Breast epithelium (tissue), 3 donors: Measurements from ENCODE around the gene GMDS.

Source experiments
- POLR2AphosphoS5 ChIP-seq, 3 donors: sonication (generic); formaldehyde crosslinking; IDR thresholded peaks; one replicate each; pipeline ENCODE4 v1.6.1; 2017; ENCODE audit warnings: antibody characterized with exemption in 3 of 3
- TF ChIP-seq, protein P1 (sequence below), 3 donors: fragments of 450-650 bp; IDR thresholded peaks; one replicate each; pipeline ENCODE4 v1.5.1; 2016 to 2017; ENCODE audit warnings: antibody characterized with exemption in 3 of 3, mild to moderate bottlenecking in 3 of 3, moderate library complexity in 3 of 3

DNA sequence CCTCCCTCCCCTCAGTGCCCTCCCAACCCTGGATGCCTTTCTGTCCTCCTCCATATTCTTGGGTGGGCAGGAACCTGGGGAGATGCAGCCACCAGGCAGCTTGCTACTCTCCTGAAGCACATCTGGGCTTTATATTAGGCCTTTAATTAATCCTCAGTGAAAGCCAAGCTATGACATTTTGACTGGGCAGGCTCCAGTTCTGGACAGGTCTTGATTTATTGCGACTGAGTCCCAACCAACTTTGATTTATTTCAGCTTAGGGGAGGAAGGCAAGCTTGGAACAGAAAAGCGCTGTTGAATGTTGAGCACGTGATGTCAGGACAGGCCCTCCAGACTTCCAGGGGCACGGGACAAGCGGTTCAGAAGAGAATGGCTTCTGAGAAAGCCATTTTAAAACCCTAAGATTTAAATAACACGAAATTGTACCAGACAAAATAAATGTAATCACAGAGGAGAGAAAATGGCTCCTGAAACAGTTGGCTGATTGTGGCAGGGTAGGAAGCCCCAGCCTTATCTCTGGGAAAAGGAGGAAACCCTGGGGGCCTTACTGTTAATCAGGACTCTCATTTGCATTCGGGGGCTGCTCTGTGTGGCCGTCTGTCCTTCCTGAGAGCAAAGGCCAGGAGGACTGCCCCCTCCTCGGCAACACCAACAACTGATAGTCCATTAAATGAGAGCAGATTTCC is 341.5 kb downstream of the GMDS start:
- TF ChIP-seq POLR2AphosphoS5 (IDR thresholded peaks at IDR 0.05), result no peak
- TF ChIP-seq, protein P1, sequence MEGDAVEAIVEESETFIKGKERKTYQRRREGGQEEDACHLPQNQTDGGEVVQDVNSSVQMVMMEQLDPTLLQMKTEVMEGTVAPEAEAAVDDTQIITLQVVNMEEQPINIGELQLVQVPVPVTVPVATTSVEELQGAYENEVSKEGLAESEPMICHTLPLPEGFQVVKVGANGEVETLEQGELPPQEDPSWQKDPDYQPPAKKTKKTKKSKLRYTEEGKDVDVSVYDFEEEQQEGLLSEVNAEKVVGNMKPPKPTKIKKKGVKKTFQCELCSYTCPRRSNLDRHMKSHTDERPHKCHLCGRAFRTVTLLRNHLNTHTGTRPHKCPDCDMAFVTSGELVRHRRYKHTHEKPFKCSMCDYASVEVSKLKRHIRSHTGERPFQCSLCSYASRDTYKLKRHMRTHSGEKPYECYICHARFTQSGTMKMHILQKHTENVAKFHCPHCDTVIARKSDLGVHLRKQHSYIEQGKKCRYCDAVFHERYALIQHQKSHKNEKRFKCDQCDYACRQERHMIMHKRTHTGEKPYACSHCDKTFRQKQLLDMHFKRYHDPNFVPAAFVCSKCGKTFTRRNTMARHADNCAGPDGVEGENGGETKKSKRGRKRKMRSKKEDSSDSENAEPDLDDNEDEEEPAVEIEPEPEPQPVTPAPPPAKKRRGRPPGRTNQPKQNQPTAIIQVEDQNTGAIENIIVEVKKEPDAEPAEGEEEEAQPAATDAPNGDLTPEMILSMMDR (IDR thresholded peaks at IDR 0.05), result no peak
